8988T (cell line): ENCODE data around the gene SCIMP.
A peak's percentile ranks its signal among the peaks of the same experiment; 100 is the strongest.
"Not testable (repeated sequence)": the region's sequence is repeated elsewhere in the genome, so short reads cannot be mapped to it uniquely, and the experiment has no call there.

Experiments used
- DNase-seq: peaks from one replicate; pipeline ENCODE4 v3.0.0; 2011

The SCIMP gene

DNA sequence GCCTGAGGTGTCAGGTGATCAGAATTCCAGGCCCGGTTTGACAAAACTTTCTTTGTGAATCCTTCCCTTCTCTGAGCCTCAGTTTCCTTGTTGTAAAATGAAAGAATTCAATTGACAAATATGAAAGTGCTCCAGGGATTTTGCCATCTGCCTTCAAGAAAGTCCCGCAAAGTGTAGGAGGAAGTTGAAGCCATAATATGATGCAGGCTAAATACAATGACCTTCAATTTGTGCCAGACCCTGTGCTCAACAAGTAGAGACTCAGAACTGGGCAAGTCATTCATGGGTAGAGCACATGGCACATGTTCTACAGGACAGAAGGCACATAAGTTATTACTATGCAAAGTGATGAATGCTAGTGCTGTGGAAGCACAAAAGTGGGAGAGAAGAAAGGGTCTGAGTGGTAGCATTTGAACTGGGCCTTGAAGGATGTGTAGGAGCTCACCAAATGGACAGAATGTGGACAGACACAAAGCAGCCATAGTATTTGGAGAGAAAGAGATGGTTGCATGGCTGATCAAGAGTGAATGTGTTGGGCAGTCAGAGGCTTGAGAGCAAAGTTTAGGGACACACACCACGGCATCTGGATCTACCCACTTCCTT, 2.4 kb upstream of the SCIMP start:
- no peak for DNase-seq

DNA sequence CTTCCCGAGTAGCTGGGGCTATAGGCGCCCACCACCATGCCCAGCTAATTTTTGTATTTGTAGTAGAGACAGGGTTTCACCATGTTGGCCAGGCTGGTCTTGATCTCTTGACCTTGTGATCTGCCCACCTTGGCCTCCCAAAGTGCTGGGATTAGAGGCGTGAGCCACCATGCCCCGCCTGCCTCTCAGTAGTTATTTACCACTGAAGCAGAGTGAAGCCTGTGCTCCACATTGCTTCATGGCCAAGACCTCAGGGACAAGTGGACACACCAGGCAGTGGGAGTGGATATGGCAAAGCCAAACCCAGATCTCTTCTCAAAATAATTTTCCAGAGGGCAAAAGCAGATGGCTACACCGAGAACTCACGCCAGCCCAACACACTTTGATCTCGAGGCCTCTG, 1.2 kb downstream of the SCIMP start:
- DNase-seq, result not testable (repeated sequence)

DNA sequence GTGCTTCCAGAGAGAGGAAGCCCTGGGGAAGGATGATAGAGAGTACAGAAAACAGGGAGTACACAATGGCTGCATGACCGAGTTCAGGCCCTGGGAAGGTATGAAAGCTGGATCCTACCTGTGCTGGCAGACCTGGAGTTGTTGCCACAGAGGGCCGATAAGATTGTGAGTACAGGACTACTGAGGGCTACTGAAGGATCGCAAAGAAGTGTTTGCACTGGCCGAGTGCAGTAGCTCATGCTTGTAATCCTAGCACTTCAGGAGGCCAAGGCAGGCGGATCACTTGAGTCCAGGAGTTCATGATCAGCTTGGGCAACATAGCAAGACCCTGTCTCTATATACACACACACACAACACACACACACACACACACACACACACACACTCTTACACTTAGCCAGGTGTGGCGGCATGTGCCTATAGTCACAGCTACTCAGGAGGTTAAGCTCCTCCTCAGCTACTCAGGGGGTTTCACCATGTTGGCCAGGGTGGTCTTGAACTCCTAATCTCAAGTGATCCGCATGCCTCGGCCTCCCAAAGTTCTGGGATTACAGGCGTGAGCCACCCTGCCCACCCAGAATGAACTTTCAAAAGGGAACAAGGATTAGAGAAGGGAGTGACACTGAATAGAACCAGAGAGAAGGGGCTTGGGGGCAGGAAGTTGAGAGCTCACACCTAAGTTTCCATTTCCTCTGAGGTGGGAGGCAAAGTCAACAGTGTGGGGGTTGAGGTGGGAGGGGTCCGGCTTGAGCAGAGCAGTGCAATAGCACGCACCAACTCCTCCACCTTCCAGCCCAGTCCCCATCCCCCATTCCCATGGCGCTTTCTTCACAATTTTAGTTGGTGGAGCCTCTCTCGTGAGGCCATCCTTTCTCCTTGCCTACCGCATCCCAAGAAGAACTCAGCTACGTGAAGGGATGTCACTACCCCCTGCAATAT, 7.5 kb downstream of the SCIMP start:
- DNase-seq, result no peak

DNA sequence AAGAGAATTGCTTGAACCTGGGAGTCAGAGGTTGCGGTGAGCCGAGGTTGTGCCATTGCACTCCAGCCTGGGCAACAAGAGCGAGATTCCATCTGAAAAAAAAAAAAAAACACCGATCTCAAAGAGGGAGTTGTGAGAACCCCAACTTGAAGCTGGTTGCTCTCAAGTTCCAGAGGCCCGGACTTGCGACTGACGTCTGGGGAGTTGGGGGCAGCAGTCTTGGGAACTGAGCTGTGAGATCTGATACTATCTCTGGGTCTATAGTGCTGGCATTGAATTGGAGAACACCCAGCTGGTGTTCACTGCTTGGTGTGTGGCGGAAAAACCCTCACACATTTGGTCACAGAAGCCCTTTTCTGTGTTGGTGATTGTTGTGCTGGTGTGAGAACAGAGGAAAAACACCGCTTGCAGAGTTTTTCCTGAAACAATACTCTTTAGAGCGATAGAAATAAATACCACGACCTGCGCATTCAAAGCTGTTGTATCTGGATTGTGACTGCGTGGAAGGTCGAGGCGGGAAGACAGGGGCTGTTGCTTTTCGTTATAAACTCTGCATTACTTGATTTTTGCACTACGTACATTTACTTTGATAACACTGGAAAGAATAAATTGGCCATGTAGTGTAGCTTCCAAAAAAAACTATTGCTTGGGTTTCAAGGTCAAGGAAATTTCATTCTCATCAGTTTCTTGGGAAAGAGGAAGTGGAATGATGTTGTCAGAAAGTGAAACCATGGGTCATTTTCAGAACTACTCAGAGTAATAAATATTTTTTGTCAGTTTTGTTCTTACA, 8.8 kb downstream of the SCIMP start:
- no peak for DNase-seq

DNA sequence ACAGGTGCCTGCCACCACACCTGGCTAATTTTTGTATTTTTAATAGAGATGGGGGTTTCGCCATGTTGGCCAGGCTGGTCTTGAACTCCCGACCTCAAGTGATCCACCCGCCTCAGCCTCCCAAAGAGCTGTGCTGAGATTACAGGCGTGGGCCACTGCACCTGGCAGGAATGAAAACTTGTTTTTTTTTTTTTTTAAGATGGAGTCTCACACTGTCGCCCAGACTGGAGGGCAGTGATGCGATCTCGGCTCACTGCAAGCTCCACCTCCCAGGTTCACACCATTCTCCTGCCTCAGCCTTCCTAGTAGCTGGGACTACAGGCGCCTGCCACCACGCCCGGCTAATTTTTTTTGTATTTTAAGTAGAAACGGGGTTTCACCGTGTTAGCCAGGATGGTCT, 12.7 kb downstream of the SCIMP start:
- DNase-seq, result not testable (repeated sequence)

DNA sequence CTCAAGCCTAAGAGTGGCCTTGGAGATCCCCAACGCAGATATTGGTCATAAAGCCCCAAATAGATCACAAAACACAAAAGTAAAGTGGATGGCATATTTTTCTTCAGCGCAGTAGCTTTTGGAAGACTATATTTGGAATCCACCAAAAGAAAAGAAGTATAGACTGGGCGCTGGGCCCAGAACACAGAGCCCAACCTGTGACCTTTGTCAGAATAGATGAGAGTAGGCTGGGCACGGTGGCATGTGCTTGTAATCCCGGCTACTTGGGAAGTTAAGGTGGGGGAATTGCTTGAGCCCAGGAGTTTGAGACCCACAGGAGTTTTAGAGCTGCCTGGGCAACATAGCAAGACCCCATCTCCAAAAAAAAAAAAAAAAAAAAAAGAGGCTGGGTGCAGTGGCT, 14.6 kb downstream of the SCIMP start:
- DNase-seq, result no peak

DNA sequence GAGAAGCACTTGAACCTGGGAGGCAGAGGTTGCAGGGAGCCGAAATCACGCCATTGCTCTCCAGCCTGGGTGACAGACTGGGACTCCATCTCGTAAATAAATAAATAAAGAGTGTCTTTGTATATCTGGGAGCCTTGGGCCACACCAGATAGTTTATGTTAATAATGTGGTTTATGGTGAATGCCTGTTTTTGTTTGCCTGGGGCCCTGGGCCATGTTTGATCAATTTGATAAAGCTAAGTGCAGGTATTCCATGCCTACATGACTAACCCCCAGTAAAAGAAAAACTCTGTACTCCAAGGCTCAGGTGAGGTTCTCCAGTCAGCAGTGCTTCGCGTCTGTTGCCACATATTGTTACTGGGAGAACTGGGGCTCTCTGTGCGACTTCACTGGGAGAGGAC, 15.1 kb downstream of the SCIMP start:
- DNase-seq, result no peak

DNA sequence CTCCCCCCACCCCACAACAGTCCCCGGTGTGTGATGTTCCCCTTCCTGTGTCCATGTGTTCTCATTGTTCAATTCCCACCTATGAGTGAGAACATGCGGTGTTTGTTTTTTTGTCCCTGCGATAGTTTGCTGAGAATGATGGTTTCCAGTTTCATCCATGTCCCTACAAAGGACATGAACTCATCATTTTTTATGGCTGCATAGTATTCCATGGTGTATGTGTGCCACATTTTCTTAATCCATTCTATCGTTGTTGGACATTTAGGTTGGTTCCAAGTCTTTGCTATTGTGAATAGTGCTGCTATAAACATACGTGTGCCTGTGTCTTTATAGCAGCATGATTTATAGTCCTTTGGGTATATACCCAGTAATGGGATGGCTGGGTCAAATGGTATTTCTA, 17.1 kb downstream of the SCIMP start:
- not testable (repeated sequence) for DNase-seq

DNA sequence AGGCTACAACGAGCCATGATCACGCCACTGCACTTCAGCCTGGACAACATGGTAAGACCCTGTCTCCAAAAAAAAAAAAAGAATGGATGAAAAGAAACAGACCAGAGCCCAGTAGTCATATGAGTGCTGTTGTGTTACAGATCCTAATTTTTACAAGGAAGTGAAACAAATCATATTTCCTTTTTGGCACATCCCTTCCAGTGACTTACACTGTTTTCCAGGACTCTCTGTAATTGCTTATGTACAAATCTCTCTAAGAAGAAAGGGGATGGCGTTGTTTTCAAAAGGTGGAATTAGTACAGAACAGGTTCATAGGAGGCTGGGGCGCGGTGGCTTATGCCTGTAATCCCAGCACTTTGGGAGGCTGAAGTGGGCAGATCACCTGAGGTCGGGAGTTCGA, 23.2 kb downstream of the SCIMP start:
- no peak for DNase-seq

DNA sequence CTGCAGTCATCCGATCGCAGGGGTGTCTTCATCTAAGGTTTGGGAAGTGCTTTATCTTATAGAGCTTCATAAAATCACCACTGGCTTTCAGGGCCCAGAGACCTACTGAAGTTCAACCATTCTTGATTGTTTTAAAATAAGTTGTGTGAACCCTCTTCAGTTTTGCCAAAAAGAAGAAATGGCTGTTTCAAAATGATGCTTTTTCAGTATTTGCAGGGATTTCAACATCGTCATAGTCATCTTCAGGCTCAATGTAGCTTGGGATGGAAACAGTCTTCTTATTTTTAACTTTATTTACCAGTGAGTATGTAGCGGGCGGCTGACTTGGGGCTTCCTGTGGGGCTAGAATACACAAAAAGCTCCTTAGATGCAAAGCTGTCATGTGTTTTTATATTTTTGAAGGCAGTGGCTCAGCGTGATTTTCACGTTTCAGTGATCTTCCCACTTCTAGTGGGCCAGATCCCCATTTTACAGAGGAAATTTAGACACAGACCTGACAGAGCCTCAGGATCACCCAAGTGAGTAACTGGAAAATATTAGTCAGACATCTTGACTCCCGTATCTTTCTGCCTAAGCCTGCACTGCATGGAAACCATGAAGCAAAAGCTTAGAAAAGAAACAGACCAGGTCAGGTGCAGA, 23.9 kb downstream of the SCIMP start:
- DNase-seq, result no peak

DNA sequence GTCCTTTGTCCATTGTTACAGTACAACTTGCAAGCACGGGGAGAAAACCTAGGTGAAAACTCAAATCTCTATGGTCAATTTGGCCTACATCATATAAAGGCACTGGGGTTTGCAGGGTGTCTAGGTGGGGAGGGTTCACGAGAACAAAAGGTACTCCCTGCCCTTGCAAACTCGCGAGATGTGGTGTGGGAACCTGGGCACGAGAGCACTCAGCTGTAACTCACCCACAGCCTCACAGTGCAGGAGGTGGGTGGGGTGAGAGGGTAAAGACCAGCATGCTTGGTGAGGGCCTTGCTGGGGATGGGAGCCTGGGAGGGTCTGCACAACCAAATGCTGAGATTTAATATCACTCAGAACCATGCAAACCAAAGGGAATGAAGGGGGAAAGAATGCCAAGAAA, 24.6 kb downstream of the SCIMP start:
- DNase-seq, result no peak

DNA sequence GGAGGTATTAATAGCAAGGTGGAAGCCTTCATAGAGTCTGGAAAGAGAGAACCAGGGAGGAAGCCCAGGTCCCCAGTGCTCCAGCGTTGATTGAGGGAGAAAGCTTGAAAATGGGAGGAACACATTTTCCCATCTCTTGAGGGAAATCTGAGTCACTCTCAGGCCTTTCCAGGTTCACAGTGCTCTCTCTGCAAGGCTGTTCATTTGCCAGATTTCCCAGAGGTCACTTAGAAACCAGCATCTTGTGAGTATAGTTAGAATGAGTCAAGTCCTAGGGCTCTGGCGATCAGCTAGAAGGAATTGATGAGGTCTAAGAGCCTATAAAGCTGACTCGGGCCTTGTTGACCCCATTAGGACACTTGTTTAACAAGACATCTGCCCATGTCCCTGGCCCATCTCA, 25.3 kb downstream of the SCIMP start:
- no peak for DNase-seq

DNA sequence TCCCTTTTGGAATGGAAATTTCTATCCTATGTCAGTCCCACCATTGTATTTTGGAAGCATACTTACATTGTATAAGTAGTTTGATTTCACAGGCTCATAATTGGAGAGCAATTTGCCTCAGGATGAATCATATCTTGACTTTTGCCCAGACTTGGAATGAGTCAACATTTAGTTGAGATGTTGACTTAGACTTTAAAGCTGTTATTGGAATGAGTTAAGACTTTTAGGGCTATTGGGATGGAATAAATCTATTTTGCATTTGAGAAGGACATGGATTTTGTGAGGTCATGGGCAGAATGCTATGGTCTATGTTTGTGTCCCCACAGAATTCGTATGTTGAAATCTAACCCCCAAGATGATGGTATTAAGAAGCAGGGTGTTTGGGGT, 30.8 kb downstream of the SCIMP start:
- DNase-seq, result no peak

DNA sequence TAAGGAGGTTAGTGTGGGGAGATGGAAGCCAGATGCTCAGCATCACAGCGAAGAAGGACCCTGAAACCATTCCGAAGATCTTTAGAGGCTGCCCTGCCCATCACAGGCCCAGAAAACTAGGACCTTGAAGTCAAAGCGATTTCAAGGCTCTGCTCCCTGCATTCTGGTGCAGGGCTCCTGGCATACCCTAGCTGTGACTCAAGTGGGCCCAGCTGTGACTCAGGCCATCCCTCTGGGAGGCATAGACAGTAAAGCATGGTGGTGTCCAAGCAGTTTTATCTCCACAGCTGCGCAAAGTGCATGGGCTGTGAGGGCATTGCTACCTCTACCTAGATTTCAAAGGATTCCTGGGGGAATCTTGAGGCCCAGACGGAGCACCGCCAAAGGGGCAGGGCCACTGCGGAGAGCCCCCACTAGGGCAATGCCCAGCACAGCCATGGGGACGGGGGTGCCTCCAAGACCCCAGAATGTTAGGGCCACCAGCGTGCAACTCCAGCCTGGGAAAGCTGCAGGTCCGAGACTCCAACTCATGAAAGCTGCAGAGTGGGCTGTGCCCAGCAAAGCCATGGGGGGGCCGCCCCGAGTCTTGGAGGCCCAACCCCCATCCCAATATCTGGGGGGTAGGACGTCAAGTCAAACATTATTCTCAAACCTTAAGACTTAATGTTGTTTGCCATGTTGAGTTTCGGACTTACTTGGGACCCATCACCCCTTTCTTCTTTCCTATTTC, 31.3 kb downstream of the SCIMP start:
- DNase-seq, result peak; percentile 39

DNA sequence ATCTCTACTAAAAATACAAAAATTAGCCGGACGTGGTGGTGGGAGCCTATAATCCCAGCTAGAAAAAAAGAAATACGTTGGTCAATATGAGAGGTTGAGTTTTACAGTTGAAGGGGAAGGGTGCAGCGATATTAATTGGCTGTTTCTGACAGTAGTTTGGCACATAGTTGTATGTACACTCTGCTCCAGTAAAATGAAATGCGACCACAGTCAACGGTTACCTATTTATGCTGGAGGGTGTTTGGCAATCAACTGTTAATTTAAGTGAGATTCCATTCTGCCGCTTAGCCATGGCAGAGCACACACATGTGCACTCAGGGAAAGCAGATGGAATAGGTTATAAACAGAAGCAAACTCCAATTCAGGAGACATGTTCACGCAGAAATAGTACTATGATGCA, 33.6 kb downstream of the SCIMP start:
- DNase-seq, result no peak

DNA sequence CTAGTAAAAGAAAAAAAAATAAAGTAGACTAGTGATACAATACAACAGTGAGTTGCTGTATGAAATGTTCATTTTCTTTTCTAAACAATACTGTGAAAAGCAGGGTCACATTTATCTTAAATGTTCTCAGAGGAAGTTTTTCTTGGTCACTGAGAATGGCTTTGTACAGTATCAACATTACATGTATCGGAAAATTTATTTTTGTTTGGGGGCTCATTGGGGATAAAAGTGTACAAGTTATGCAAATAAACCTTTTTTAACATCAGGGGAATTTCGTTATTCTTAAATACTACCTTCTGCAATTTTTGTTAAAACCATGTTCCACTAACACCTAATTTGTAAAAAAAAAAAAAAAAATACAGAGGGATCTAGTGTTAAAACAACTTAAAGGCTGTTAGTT, 34.3 kb downstream of the SCIMP start:
- DNase-seq, result no peak

DNA sequence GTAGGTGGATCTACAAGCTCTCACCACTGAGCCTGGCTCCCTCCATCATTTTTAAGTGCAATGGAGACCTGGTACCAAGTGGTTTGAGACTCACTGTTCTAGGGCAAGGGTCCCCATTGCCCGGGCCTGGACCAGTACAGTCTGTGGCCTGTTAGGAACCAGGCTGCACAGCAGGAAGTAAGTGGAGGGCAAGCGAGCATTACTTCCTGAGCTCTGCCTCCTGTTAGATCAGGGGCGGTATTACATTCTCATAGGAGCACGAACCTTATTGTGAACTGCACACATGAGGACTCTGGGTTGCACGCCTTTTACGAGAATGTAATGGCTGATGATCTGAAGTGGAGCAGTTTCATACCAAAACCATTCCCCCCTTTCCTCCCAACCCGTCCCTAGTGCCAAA, 36.2 kb downstream of the SCIMP start:
- DNase-seq, result no peak

DNA sequence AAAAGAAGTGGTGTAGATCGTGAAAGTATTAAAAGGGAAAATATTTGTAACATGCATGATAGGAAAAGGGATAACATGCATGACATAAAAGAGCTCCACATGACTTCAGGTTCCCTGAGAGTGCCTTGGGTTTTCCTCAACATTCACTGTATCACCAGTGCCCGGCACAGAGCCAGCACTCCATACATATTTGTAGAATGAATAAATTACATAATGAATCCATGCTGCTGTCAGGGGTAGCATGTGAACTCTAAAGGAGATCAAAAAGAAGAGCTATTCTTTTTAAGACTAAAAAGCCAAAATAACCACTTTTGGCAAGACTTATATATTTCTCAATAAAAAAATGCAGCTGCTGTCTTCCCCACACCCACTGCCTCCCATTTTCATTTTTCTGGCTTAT, 40.3 kb downstream of the SCIMP start:
- no peak for DNase-seq

DNA sequence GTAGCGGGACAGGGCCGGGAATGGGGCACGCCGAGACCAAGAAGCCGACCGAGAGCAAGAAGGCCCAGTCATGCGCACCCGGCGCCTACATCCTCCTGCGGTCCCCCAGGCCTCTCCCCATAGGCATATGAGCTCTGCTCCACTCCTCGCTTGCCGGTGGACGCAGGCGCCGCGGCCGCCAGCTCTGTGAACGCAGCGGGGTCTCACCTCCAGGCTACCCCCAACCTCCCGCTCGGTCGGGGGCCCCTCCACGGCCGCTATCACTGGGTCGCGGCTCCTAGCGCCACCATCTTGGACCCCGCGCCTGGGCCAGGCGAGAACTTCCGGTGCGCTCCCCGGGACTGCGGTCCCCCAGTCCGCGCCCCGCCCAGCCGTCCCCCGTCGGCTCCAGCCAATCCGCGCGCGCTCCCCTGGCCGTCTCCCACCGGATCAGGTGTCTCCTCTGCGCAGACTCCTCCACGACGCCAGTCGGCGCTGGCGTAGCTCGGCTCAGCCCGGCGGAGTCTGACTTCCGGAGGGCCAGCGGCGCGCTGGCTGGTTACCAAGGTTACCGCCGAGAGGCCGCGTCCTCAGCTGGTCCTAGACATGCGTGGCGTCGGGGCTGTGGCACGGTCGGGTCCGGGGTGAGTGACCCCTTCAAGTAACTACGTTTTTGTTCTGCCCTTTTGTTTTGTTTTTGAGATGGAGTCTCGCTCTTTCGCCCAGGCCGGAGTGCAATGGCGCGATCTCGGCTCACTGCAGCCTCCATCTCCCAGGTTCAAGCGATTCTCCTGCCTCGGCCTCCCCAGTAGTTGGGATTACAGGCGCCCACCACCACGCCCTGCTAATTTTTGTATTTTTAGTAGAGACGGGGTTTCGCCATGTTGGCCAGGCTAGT, 42.9 kb downstream of the SCIMP start, which contains the start of gene ZNF594:
Gene ZNF594, minus strand, starts transcription at position 328 of the 877 bp plus-strand sequence. CDS start 7,612 bp downstream, outside the sequence.
- peak; percentile 81 for DNase-seq

DNA sequence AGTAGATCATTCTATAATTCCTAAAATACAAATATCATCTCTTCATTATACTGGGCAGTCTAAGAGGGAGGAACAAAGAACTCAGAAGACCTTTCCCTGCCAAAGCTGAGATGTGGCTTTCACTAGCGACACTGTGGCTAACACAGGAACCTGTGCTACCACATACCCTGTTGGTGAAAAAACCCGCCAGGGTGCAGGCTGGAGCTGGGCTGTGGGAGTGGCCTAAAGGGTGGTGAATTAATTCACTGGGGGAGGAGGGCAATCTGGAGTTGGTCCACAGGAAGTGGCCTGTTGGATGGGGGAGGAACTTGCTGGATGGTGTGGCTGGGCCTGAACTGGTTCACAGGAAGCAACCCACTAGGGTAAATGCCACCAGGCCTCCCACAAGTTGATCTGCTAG, 50.4 kb downstream of the SCIMP start:
- DNase-seq, result no peak

DNA sequence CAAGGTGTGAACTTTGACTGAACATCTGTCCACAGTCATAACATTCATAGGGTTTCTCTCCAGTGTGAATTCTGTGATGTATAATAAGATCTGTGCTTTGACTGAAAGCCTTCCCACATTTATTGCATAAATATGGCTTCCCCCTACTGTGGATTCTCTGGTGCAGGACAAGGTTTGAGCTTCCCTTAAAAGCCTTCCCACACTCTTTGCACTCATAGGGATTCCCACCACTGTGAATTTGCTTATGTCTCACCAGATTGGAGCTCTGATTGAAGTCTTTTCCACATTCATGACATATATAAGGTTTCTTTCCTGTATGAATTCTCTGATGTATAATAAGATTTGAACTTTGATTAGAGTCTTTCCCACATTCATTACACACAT, 51.3 kb downstream of the SCIMP start:
- no peak for DNase-seq
